Stimulated activated CD8-positive, alpha-beta memory T cell treated with anti-CD3 and anti-CD28 coated beads, Interleukin-4, amount 100 ng/mL, for 24 hours (primary cell): Measurements from ENCODE around the gene THRAP3.
"Not testable (repeated sequence)": the region's sequence is repeated elsewhere in the genome, so short reads cannot be mapped to it uniquely, and the experiment has no call there.

Experiments used
- DNase-seq: peaks from one replicate; pipeline ENCODE4 v3.0.0-alpha.2; 2020; ENCODE audit warnings: low read depth

The THRAP3 gene

GRCh38 chr1:36248250-36248894 lies 24.1 kb downstream of the THRAP3 start:
- DNase-seq: no peak

- no peak for DNase-seq
Observed at GRCh38 chr1:36251794-36252481, 27.7 kb downstream of the THRAP3 start.

- not testable (repeated sequence) for DNase-seq
Observed at GRCh38 chr1:36252482-36252824, 28.2 kb downstream of the THRAP3 start.

GRCh38 chr1:36253161-36253862 lies 29.1 kb downstream of the THRAP3 start:
- DNase-seq: no peak

GRCh38 chr1:36256558-36257374 lies 32.5 kb downstream of the THRAP3 start:
- no peak for DNase-seq

- DNase-seq: no peak
Observed at GRCh38 chr1:36257375-36257767, 33.1 kb downstream of the THRAP3 start.

GRCh38 chr1:36258960-36259344 lies 34.7 kb downstream of the THRAP3 start:
- DNase-seq: no peak

GRCh38 chr1:36268981-36269380 lies 44.7 kb downstream of the THRAP3 start:
- DNase-seq: no peak

GRCh38 chr1:36269408-36269838 lies 45.2 kb downstream of the THRAP3 start:
- DNase-seq: no peak

- no peak for DNase-seq
Observed at GRCh38 chr1:36273024-36273423, 48.8 kb downstream of the THRAP3 start.

GRCh38 chr1:36274201-36274600 lies 50.0 kb downstream of the THRAP3 start:
- no peak for DNase-seq

GRCh38 chr1:36276688-36277087 lies 52.4 kb downstream of the THRAP3 start:
- no peak for DNase-seq

- DNase-seq: no peak
Observed at GRCh38 chr1:36279110-36279788, 55.0 kb downstream of the THRAP3 start.

GRCh38 chr1:36279789-36280296 lies 55.6 kb downstream of the THRAP3 start:
- no peak for DNase-seq

GRCh38 chr1:36284061-36284460 lies 59.8 kb downstream of the THRAP3 start:
- no peak for DNase-seq

- no peak for DNase-seq
Observed at GRCh38 chr1:36284517-36284916, 60.3 kb downstream of the THRAP3 start.

GRCh38 chr1:36285443-36286101 lies 61.3 kb downstream of the THRAP3 start:
- DNase-seq: no peak

GRCh38 chr1:36286802-36287201 lies 62.6 kb downstream of the THRAP3 start:
- DNase-seq: no peak

- no peak for DNase-seq
Observed at GRCh38 chr1:36287595-36287994, 63.4 kb downstream of the THRAP3 start.

- DNase-seq: no peak
Observed at GRCh38 chr1:36295390-36295789, 71.1 kb downstream of the THRAP3 start.

- no peak for DNase-seq
Observed at GRCh38 chr1:36297062-36297461, 72.8 kb downstream of the THRAP3 start.
